WI38 (cell line): ENCODE measurements around the gene APBA1.
"Not testable (repeated sequence)": the region's sequence is repeated elsewhere in the genome, so short reads cannot be mapped to it uniquely, and the experiment has no call there.

ENCODE experiments used
- H3K4me3 ChIP-seq: 2 replicates; pipeline ENCODE4 v1.5.1; 2011; ENCODE audit warnings: low read depth, mild to moderate bottlenecking, control low read depth, low read length
- TF ChIP-seq, protein P1 (sequence below): IDR thresholded peaks from 2 replicates; pipeline ENCODE4 v1.5.1; 2012; ENCODE audit warnings: low read depth, mild to moderate bottlenecking, control low read depth, low read length

Gene APBA1

GRCh38 chr9:69600314-69601047 is 71.7 kb downstream of the APBA1 start:
- TF ChIP-seq, protein P1, sequence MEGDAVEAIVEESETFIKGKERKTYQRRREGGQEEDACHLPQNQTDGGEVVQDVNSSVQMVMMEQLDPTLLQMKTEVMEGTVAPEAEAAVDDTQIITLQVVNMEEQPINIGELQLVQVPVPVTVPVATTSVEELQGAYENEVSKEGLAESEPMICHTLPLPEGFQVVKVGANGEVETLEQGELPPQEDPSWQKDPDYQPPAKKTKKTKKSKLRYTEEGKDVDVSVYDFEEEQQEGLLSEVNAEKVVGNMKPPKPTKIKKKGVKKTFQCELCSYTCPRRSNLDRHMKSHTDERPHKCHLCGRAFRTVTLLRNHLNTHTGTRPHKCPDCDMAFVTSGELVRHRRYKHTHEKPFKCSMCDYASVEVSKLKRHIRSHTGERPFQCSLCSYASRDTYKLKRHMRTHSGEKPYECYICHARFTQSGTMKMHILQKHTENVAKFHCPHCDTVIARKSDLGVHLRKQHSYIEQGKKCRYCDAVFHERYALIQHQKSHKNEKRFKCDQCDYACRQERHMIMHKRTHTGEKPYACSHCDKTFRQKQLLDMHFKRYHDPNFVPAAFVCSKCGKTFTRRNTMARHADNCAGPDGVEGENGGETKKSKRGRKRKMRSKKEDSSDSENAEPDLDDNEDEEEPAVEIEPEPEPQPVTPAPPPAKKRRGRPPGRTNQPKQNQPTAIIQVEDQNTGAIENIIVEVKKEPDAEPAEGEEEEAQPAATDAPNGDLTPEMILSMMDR, result no peak

GRCh38 chr9:69599232-69599971 is 72.8 kb downstream of the APBA1 start:
- TF ChIP-seq, protein P1, result no peak
- H3K4me3 ChIP-seq, result no peak overlapping the region

More at GRCh38 chr9:69600314-69601047, 71.7 kb downstream of the APBA1 start:
- H3K4me3 ChIP-seq, result no peak overlapping the region

GRCh38 chr9:69596906-69597305 is 75.3 kb downstream of the APBA1 start:
- not testable (repeated sequence) for H3K4me3 ChIP-seq

GRCh38 chr9:69594180-69594579 is 78.0 kb downstream of the APBA1 start:
- TF ChIP-seq, protein P1, result no peak
- H3K4me3 ChIP-seq, result no peak overlapping the region

GRCh38 chr9:69593756-69594155 is 78.4 kb downstream of the APBA1 start:
- no peak overlapping the region for H3K4me3 ChIP-seq
- TF ChIP-seq, protein P1, result no peak

- H3K4me3 ChIP-seq, result no peak overlapping the region
- TF ChIP-seq, protein P1, result no peak
Observed at GRCh38 chr9:69593301-69593700, 78.9 kb downstream of the APBA1 start.

- no peak overlapping the region for H3K4me3 ChIP-seq
- TF ChIP-seq, protein P1, result no peak
Observed at GRCh38 chr9:69590266-69590665, 81.9 kb downstream of the APBA1 start.

DNA sequence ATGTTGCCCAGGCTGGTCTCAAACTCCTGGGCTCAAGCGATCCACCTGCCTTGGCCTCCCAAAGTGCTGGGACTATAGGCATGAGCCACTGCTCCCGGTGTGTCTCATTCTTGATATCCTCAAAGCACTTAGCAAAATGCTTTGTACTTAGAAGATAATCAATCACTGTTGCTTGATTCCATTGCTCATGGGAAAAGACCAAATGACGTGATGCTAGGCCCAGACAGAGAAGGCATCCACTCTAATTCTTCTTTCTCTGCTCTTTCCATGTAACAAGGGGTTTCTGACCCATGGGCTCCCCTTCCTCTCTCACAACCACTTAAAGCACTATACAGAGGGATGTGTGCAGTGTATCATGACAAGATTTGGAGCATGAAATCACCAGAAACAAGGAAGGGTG is 83.0 kb downstream of the APBA1 start:
- TF ChIP-seq, protein P1, result no peak

More for the DNA sequence above, 83.0 kb downstream of the APBA1 start:
- H3K4me3 ChIP-seq, result no peak overlapping the region
